Iris pigment epithelial cell (primary cell): Measurements from ENCODE around the gene KRTAP9-1.
A peak's percentile ranks its signal among the peaks of the same experiment; 100 is the strongest.
"Not testable (repeated sequence)": the region's sequence is repeated elsewhere in the genome, so short reads cannot be mapped to it uniquely, and the experiment has no call there.

Experiments used
- DNase-seq: peaks from one replicate; pipeline ENCODE4 v3.0.0-alpha.2; 2011; ENCODE audit warnings: low read depth

Gene KRTAP9-1

GRCh38 chr17:41178843-41179616 is 10.7 kb upstream of the KRTAP9-1 start:
- no peak for DNase-seq

GRCh38 chr17:41184480-41184961 is 5.2 kb upstream of the KRTAP9-1 start, which contains the start of gene KRTAP4-1:
TSS of gene KRTAP4-1 (minus strand) at chr17:41184911. CDS start at chr17:41184854, 57 bp downstream.
- DNase-seq, result no peak

- DNase-seq, result no peak
Measured at GRCh38 chr17:41185001-41185400, 4.7 kb upstream of the KRTAP9-1 start.

DNA sequence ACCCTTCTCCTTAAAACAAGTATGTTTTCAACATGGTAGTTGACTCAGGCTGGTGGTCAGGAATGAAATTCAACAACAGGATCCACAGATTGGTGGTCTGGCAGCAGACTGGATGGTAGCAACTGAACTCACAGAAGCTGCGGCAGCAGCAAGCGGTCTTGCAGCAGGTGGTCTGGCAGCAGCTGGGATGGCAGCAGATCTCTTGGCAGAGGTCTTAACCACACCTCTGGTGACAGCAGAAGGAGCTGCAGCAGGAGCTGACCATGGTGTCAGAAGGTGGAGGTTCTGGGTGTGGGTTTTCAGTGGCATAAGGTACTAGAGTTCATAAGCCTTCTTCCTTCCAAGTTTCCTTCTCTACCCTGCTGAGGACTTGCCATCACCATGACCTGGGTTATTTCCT is 2.8 kb upstream of the KRTAP9-1 start:
- no peak for DNase-seq

DNA sequence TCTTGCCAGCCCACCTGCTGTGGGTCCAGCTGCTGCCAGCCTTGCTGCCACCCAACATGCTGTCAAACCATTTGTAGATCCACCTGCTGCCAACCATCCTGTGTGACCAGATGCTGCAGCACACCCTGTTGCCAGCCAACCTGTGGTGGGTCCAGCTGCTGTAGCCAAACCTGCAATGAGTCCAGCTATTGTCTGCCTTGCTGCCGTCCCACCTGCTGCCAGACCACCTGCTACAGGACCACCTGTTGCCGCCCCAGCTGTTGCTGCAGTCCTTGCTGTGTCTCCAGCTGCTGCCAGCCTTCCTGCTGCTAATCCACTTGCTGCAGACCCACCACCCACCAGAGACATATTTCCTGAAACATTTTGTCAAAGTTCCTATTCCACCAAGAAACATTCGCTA is 641 bp downstream of the KRTAP9-1 start:
- DNase-seq, result no peak

DNA sequence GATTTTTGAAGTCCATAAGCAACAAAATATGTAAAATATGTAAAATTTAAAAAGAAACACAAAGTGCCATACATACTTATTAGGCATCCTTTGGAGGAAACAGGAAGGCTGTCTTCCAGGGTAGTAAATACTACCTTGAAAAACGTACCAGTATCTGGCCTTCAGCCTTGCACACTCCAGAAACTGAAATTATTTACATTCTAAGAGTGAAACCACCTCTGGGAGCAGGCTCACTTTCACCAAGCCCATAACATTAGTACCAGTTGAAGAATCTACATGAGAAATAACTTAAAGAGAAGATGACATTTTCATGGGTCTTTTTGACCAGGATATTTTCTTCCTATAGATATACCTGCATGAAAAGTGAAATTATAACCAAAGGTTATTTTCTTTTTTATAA is 6.4 kb downstream of the KRTAP9-1 start:
- DNase-seq, result no peak

DNA sequence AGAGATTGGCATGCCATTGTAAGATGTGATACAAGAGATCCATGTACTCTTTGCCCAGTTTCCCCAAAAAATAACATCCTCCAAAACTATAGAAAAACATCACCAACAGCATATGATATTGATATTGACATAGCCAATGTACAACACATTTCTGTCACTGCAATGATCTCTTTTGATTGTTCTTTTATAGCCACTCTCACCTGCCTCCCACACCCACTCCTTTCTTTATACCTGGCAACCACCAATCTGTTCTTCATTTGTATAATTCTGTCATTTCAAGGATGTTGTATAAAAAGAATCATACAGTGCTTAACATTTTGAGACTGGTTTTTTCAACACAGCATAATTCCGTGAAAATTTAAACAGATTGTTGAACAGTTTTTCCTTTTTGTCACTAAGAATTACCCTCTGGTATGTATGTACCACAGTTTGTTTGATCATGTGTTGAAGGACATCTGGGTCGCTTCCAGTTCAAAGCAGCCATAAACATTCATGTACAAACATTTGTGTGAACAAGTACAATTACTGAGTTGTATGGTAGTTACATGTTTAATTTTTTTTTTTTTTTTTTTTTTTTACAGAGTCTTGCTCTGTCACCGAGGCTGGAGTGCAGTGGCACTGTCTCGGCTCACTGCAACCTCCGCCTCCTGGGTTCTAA is 9.9 kb downstream of the KRTAP9-1 start:
- no peak for DNase-seq

- peak; percentile 47 for DNase-seq
Measured at GRCh38 chr17:41211845-41212466, 22.3 kb downstream of the KRTAP9-1 start.

GRCh38 chr17:41212524-41213169 is 23.0 kb downstream of the KRTAP9-1 start:
- no peak for DNase-seq

GRCh38 chr17:41215681-41216080 is 26.0 kb downstream of the KRTAP9-1 start:
- no peak for DNase-seq

- DNase-seq, result peak; percentile 29
Measured at GRCh38 chr17:41223821-41224220, 34.1 kb downstream of the KRTAP9-1 start.

- DNase-seq, result no peak
Measured at GRCh38 chr17:41226051-41226450, 36.4 kb downstream of the KRTAP9-1 start.

- DNase-seq, result not testable (repeated sequence)
Measured at GRCh38 chr17:41226598-41227095, 37.0 kb downstream of the KRTAP9-1 start, which contains the start of gene KRTAP9-2. TSS of gene KRTAP9-2 (plus strand) at chr17:41226648. CDS start at chr17:41226655, 7 bp downstream.

DNA sequence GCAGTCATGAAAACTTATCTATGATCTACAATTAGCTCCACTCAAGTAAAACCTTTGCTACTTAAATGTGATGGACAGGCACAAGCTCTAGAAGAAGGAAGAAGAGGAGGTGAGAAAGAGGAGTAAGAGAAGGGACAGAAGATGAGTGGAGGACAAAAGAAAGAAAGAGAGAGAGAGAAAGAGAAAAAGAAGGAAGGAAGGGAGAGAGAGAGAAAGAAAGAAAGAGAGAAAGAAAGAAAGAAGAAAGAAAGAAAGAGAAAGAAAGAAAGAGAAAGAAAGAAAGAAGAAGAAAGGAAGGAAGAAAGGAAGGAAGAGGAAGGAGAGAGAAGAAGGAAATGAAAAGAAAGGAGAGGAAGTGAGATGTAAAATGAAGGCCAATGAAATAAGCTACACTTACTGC is 40.4 kb downstream of the KRTAP9-1 start:
- no peak for DNase-seq

DNA sequence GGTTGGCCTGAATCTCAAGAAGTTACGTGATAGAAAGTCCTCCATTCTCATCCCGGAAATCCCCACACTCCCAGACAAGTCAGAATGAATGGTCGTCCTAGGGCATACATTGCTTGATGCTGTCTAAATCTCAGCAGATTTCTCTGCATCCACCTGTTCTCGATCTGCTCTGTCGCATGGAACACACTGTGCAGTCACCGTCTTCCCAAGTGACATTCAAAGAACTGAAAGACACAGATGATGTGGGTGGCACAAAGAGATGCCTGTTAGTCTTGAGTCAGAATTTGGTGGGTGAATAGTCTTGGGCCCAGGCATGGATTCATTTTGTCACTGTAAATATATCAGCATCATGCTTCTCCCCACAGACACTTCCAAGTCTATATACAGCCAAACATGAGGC is 42.0 kb downstream of the KRTAP9-1 start:
- DNase-seq, result no peak

DNA sequence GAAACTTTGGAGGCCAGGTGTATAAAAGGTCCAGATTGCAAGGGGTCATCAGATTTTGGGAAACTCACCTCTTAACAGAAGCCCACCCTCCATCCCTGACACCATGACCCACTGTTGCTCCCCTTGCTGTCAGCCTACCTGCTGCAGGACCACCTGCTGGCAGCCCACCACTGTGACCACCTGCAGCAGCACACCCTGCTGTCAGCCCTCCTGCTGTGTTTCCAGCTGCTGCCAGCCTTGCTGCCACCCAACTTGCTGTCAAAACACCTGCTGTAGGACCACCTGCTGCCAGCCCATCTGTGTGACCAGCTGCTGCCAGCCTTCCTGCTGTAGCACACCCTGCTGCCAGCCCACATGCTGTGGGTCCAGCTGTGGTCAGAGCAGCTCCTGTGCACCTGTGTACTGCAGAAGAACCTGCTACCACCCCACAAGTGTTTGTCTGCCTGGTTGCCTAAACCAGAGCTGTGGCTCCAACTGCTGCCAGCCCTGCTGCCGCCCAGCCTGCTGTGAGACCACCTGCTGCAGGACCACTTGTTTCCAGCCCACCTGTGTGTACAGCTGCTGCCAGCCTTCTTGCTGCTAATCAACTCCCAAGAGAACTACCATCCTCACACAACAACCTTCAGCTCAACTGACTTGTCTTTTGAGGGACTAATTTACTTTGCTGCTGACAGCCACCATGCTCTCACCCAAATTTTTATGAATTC is 42.9 kb downstream of the KRTAP9-1 start, which contains the start of gene KRTAP9-3:
Gene KRTAP9-3 (plus strand): TSS at position 51 of the 707 bp plus-strand sequence. CDS start 53 bp downstream, at position 104.
- not testable (repeated sequence) for DNase-seq

- DNase-seq, result not testable (repeated sequence)
Measured at GRCh38 chr17:41237116-41237515, 47.4 kb downstream of the KRTAP9-1 start.

GRCh38 chr17:41237949-41238437 is 48.3 kb downstream of the KRTAP9-1 start, which contains the start of gene KRTAP9-8:
TSS of gene KRTAP9-8 (plus strand) at chr17:41237999. CDS start at chr17:41238052, 53 bp downstream.
- not testable (repeated sequence) for DNase-seq
